HG02798 (cell line): ENCODE data around the gene MYH10.
"Not testable (repeated sequence)": the region's sequence is repeated elsewhere in the genome, so short reads cannot be mapped to it uniquely, and the experiment has no call there.

ENCODE experiments used
- ATAC-seq: cut with Tn5 transposase; IDR thresholded peaks from one replicate; pipeline ENCODE4 v1.9.1; 2021; ENCODE audit warnings: mild to moderate bottlenecking; ENCODE audit not compliant: unreplicated experiment, poor library complexity

Gene MYH10

GRCh38 chr17:8630227-8630801 lies at the start of gene MYH10:
Gene MYH10, minus strand, starts transcription at chr17:8630725. Its CDS starts 7,479 bp downstream, at chr17:8623246.
- no peak for ATAC-seq

- no peak for ATAC-seq
Observed at GRCh38 chr17:8679126-8679525, 48.6 kb upstream of the MYH10 start.

- no peak for ATAC-seq
Observed at GRCh38 chr17:8675306-8675705, 44.8 kb upstream of the MYH10 start.

GRCh38 chr17:8674344-8675305 lies 44.1 kb upstream of the MYH10 start:
- ATAC-seq: no peak

DNA sequence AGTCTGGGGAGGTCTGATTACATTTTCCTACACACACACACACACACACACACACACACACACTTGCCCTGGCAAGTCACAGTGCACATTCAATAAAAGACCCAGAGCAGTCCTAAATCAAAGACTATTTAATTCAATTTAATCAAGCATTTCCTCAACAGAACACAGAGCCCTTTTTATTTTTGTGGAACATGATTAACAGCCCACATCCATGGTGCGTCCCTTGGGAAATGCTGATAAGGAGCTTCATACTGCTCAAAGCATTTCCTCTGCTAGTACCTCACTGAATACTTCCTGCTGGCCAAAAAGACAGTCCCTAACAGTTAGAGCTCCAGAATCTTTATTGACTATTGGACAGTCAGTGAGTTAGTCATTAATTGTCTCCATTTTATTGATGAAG lies 43.1 kb upstream of the MYH10 start:
- ATAC-seq: no peak

- ATAC-seq: no peak
Observed at GRCh38 chr17:8672326-8672725, 41.8 kb upstream of the MYH10 start.

GRCh38 chr17:8670421-8670820 lies 39.9 kb upstream of the MYH10 start:
- ATAC-seq: no peak

DNA sequence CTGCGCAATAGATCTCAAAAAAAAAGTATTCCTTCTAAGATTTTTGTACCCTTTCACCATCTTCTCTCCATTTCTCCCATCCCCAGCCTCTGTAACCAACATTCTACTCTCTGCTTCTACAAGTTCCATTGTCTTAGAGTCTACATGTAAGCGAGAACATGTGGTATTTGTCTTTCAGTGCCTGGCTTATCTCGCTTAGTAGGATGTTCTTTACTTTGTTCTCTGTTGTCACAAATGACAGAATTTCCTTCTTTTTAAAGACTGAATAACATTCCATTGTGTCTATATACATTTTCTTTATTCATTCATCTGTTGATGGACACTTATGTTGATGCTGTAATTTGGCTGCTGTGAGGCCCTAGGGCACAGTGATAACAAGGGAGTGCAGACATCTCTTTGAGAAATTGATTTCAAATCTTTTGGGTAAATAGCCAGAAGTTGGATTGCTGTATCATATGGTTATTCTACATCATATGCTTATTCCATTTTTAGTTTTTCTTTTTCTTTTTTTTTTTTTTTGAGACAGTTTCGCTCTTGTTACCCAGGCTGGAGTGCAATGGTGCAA lies 37.7 kb upstream of the MYH10 start:
- no peak for ATAC-seq

GRCh38 chr17:8667421-8667820 lies 36.9 kb upstream of the MYH10 start:
- ATAC-seq: no peak

DNA sequence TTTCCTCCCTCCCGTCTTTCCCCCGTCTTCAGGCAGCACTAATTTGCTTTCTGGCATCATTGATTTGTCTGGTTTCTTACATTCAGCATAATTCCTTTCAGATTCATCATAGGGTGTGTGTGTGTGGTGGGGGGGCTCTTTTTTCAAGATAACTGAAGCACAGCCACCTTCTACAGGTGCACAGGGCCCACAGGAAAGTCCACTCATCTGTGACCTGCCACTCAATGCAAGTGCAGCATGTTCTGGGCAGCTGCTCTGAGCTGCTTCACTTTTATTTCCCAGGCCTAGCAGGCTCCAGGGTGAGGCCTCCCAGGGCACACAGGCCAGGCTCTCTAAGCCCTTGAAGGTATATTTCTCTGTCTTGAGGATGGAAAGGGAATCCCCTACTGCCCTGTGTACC lies 35.2 kb upstream of the MYH10 start:
- no peak for ATAC-seq

DNA sequence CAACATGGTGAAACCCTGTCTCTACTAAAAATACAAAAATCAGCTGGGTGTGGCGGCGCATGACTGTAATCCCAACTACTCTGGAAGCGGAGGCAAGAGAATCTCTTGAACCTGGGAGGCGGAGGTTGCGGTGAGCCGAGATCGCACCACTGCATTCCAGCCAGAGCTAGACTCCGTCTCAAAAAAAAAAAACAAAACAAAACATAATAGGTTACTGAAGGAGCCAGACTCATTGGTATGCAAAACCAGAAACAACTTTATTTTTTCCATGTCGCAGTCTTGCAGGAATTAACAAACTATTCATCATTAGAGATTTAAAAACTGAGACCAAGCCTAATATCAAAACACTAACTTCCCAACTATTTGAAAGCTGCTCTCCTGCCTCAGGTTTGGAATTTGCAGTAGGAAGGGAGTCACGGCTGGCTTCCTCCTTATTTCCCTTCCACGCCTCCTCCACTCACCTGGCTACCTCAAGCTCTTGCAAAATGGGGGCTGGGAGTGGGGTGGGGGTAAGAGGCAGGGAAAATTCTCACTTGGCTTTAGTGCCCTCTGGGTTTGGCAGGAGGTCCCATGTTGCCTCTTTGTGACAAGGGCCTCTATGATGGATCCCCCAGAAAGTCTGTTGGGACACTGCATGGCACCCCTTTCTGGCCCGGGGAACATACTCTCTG lies 34.1 kb upstream of the MYH10 start:
- ATAC-seq: no peak

- no peak for ATAC-seq
Observed at GRCh38 chr17:8662973-8663372, 32.4 kb upstream of the MYH10 start.

DNA sequence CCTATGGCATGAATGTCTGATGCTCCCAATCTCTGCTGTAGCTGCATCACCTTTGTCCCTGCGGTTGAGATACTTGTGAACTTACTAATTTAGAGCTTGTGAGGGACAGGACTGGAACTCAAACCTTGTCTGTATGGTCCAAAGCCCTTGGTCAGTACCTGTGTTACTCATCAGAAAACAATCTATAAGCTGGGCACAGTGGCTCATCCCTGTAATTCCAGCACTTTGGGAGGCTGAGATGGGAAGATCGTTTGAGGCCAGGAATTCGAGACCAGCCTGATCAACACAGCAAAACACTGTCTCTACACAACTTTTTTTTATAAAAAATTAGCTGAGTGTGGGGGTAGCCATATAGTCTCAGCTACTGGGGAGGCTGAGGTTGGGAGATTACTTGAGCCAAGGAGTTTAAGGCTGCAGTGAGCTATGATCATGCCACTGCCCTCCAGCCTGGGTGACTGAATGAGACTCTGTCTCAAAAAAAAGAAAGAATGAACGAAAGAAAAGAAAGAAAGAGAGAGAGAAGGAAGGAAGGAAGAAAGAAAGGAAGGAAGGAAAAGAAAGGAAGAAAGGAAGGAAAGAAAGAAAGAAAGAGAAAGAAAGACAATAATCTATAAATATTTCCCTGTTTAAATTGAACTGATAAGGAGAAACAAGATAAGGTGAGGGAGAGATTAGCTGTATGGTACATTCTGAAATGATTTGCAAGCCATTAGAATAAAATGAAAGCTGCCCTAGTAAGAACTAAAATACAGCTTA lies 31.7 kb upstream of the MYH10 start:
- no peak for ATAC-seq

- ATAC-seq: not testable (repeated sequence)
Observed at GRCh38 chr17:8660709-8661108, 30.2 kb upstream of the MYH10 start.

DNA sequence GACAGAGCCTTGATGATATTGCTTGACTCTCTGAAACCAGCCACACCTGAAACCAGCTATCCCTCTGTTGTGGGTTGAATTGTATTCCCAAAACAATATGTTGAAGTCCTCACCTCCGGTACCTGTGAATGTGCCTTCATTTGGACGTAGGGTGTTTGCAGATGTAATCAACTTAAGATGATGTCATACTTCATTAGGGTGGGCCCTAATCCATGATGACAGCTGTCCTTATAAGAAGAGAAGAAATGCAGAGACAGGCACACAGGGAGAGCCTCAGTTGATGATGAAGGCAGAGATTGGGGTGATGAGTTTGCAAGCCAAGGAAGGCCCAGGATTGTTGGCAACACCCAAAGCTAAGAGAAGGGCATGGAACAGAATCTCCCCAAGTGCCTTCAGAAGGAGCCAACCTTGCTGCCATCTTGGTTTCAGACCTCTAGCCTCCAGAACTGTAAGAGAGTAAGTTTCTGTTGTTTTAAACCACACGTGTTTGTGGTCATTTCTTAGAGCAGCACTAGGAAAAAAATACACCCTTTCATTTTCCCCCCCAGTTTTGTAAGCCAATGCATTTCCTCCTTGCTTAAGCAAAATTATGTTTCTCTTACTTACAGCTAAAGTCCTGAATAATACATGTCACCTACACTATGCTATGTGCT lies 29.4 kb upstream of the MYH10 start:
- no peak for ATAC-seq

DNA sequence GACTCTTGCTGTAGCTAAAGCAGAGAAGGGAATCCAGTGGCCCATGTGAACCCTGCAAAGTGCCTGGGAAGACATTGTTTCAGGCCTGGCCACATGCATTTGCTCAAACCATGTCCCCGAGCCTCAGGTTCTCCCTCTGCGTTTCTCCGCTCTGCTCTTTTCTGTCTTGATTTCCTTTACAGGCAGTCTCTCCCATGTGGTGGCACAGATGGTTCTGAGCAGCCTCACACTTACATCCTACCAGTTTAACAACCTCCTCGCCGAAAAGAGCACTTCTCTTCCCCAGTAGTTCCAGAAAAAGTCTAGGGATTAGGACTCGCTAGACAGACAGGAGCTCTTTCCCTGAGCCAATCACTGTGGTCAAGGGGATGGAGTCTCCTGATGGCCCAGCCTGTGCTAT lies 28.3 kb upstream of the MYH10 start:
- no peak for ATAC-seq

- no peak for ATAC-seq
Observed at GRCh38 chr17:8656693-8657092, 26.2 kb upstream of the MYH10 start.

- ATAC-seq: no peak
Observed at GRCh38 chr17:8654822-8655221, 24.3 kb upstream of the MYH10 start.

DNA sequence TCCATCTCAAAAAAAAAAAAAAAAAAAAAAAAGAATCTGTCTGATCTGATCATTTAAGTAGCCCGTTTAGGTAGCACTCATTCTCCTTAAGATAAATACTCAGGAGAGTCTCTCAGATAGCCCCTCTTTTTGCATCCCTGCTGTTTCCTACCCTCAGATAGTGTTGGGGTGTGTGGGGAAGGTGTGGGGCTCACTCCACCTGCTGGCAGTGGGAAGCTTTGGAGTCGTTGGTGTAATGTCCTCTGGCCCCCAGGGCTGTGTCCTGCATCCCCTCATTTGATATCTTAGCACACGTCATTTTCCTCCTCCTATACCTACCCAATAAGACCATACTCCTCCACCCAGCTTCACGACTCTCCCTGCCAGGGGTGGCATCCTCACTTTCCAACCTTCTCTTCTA lies 20.5 kb upstream of the MYH10 start:
- no peak for ATAC-seq

DNA sequence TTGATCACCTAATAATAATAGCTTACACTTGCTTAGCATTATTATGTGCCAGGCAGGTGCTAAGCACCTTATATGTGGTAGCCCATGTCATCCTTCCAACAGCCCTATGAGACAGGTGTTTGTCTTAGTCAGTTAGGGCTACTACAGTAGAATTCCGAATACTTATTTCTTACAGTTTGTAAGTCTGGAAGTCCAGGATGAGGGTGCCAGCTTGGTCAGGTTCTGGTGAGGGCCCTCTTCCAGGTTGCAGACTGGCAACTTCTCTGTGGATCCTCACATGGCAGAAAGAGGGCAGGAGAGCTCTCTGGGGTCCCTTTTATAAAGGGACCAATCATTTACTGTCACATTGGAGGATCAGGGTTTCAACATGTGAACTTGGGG lies 19.6 kb upstream of the MYH10 start:
- no peak for ATAC-seq
